HL-60 (cell line): ENCODE results near the gene RPN2.

ENCODE experiments used
- DNase-seq, 2 experiments: peaks; one replicate each; pipeline ENCODE4 v3.0.0-alpha.2; 2010 to 2020; ENCODE audit warnings: low read depth in 1 of 2, low spot score in 1 of 2
- H3K27ac ChIP-seq: fragments of 250-450 bp; sonication (Bioruptor Pico); replicated peaks from 2 replicates; pipeline ENCODE4 v1.5.1; 2020; ENCODE audit warnings: mild to moderate bottlenecking, moderate library complexity
- H3K27me3 ChIP-seq: fragments of 250-450 bp; sonication (Bioruptor Pico); 2 replicates; pipeline ENCODE4 v1.5.1; 2021; ENCODE audit warnings: mild to moderate bottlenecking, moderate library complexity; ENCODE audit not compliant: insufficient read depth, poor library complexity, severe bottlenecking
- H3K4me3 ChIP-seq: replicated peaks from 2 replicates; pipeline ENCODE4 v1.5.1; 2011; ENCODE audit warnings: mild to moderate bottlenecking, control low read depth, low read length; ENCODE audit not compliant: insufficient read depth
- CTCF ChIP-seq: IDR thresholded peaks from one replicate; pipeline ENCODE4 v1.5.1; 2011; ENCODE audit warnings: low read length, control low read depth, inconsistent platforms; ENCODE audit not compliant: insufficient read depth
- GABPA ChIP-seq: IDR thresholded peaks from 2 replicates; pipeline ENCODE4 v1.6.1; 2012; ENCODE audit warnings: low read depth
- POLR2AphosphoS5 ChIP-seq: IDR thresholded peaks from 2 replicates; pipeline ENCODE4 v1.6.1; 2012; ENCODE audit warnings: low read depth
- SPI1 ChIP-seq: IDR thresholded peaks from 2 replicates; pipeline ENCODE4 v1.6.1; 2012; ENCODE audit warnings: low read depth, mild to moderate bottlenecking, borderline replicate concordance
- TF ChIP-seq, protein P1 (sequence below): IDR thresholded peaks from 2 replicates; pipeline ENCODE4 v1.6.1; 2012; ENCODE audit warnings: low read depth; ENCODE audit not compliant: insufficient replicate concordance

The RPN2 gene

GRCh38 chr20:37198932-37199660 lies 20.0 kb downstream of the RPN2 start:
- no peak for DNase-seq
- no peak for TF ChIP-seq SPI1
- TF ChIP-seq GABPA: no peak
- TF ChIP-seq, protein P1, sequence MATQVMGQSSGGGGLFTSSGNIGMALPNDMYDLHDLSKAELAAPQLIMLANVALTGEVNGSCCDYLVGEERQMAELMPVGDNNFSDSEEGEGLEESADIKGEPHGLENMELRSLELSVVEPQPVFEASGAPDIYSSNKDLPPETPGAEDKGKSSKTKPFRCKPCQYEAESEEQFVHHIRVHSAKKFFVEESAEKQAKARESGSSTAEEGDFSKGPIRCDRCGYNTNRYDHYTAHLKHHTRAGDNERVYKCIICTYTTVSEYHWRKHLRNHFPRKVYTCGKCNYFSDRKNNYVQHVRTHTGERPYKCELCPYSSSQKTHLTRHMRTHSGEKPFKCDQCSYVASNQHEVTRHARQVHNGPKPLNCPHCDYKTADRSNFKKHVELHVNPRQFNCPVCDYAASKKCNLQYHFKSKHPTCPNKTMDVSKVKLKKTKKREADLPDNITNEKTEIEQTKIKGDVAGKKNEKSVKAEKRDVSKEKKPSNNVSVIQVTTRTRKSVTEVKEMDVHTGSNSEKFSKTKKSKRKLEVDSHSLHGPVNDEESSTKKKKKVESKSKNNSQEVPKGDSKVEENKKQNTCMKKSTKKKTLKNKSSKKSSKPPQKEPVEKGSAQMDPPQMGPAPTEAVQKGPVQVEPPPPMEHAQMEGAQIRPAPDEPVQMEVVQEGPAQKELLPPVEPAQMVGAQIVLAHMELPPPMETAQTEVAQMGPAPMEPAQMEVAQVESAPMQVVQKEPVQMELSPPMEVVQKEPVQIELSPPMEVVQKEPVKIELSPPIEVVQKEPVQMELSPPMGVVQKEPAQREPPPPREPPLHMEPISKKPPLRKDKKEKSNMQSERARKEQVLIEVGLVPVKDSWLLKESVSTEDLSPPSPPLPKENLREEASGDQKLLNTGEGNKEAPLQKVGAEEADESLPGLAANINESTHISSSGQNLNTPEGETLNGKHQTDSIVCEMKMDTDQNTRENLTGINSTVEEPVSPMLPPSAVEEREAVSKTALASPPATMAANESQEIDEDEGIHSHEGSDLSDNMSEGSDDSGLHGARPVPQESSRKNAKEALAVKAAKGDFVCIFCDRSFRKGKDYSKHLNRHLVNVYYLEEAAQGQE: no peak
- no peak for TF ChIP-seq POLR2AphosphoS5
- no peak for TF ChIP-seq CTCF
- no peak overlapping the region for H3K27ac ChIP-seq

GRCh38 chr20:37200376-37200775 lies 21.2 kb downstream of the RPN2 start:
- no peak for DNase-seq
- TF ChIP-seq SPI1 (no peak), CTCF (no peak), GABPA (no peak), POLR2AphosphoS5 (no peak)
- TF ChIP-seq, protein P1: no peak
- no peaks in the 10 kb centered on the region for H3K27me3 ChIP-seq
- H3K27ac ChIP-seq: no peak overlapping the region
- H3K4me3 ChIP-seq: no peak overlapping the region

More at GRCh38 chr20:37198932-37199660, 20.0 kb downstream of the RPN2 start:
- Histone ChIP-seq H3K4me3 (no peak overlapping the region), H3K27me3 (no peaks in the 10 kb centered on the region)

- DNase-seq: no peak
- TF ChIP-seq CTCF (no peak), SPI1 (no peak), GABPA (no peak), POLR2AphosphoS5 (no peak)
- TF ChIP-seq, protein P1: no peak
- H3K4me3 ChIP-seq: no peak overlapping the region
- no peaks in the 10 kb centered on the region for H3K27me3 ChIP-seq
- no peak overlapping the region for H3K27ac ChIP-seq
These were observed 22.0 kb downstream of the RPN2 start for GRCh38 chr20:37200926-37201826.
